GM18499 (cell line): ENCODE data around the gene HBM.
"Not testable (repeated sequence)": the region's sequence is repeated elsewhere in the genome, so short reads cannot be mapped to it uniquely, and the experiment has no call there.

Source experiments
- ATAC-seq: cut with Tn5 transposase; IDR thresholded peaks from one replicate; pipeline ENCODE4 v1.9.1; 2021; ENCODE audit warnings: moderate number of reproducible peaks; ENCODE audit not compliant: insufficient read depth, unreplicated experiment

Gene HBM

GRCh38 chr16:143456-143855 is 22.3 kb upstream of the HBM start:
- ATAC-seq = no peak

GRCh38 chr16:144797-145252 is 21.0 kb upstream of the HBM start:
- ATAC-seq = no peak

- no peak for ATAC-seq
These were observed 19.1 kb upstream of the HBM start for GRCh38 chr16:146646-147045.

- no peak for ATAC-seq
These were observed 16.6 kb upstream of the HBM start for GRCh38 chr16:149024-149660.

GRCh38 chr16:152141-153128 is 13.3 kb upstream of the HBM start, which contains the start of gene HBZ:
Gene HBZ, plus strand, starts transcription at chr16:152644. Its CDS starts 266 bp downstream, at chr16:152910.
- no peak for ATAC-seq

GRCh38 chr16:153129-153521 is 12.7 kb upstream of the HBM start:
- ATAC-seq = not testable (repeated sequence)

- not testable (repeated sequence) for ATAC-seq
These were observed 12.1 kb upstream of the HBM start for GRCh38 chr16:153550-154216.

- no peak for ATAC-seq
These were observed 11.4 kb upstream of the HBM start for GRCh38 chr16:154217-155030.

- no peak for ATAC-seq
These were observed 10.8 kb upstream of the HBM start for GRCh38 chr16:155031-155398.

- no peak for ATAC-seq
These were observed 6.5 kb upstream of the HBM start for GRCh38 chr16:159136-159849.

- not testable (repeated sequence) for ATAC-seq
These were observed 5.5 kb upstream of the HBM start for GRCh38 chr16:160242-160641.

GRCh38 chr16:160691-161190 is 5.0 kb upstream of the HBM start:
- no peak for ATAC-seq

- ATAC-seq = no peak
These were observed 3.3 kb upstream of the HBM start for GRCh38 chr16:162271-162991.

GRCh38 chr16:163139-163538 is 2.6 kb upstream of the HBM start:
- ATAC-seq = not testable (repeated sequence)

GRCh38 chr16:163696-164095 is 2.1 kb upstream of the HBM start:
- ATAC-seq = not testable (repeated sequence)

- ATAC-seq = not testable (repeated sequence)
These were observed 1.5 kb upstream of the HBM start for GRCh38 chr16:164134-164823.

- ATAC-seq = no peak
These were observed 795 bp upstream of the HBM start for GRCh38 chr16:164827-165538.
